Measurements from ENCODE around the gene AK5.
"Not testable (repeated sequence)": the region's sequence is repeated elsewhere in the genome, so short reads cannot be mapped to it uniquely, and the experiment has no call there.

The AK5 gene

GRCh38 chr1:77463216-77463615 is 181.4 kb downstream of the AK5 start:
- DNase-seq = no peak

GRCh38 chr1:77465139-77465538 is 183.3 kb downstream of the AK5 start:
- no peak for DNase-seq

GRCh38 chr1:77465922-77466321 is 184.1 kb downstream of the AK5 start:
- DNase-seq = no peak

GRCh38 chr1:77467021-77467595 is 185.3 kb downstream of the AK5 start:
- DNase-seq = no peak

- no peak for DNase-seq
Measured at GRCh38 chr1:77467741-77468140, 185.9 kb downstream of the AK5 start.

GRCh38 chr1:77468257-77468948 is 186.6 kb downstream of the AK5 start:
- DNase-seq = no peak

- no peak for DNase-seq
Measured at GRCh38 chr1:77468949-77469710, 187.3 kb downstream of the AK5 start.

- no peak for DNase-seq
Measured at GRCh38 chr1:77471691-77472090, 189.9 kb downstream of the AK5 start.

GRCh38 chr1:77473690-77474089 is 191.9 kb downstream of the AK5 start:
- no peak for DNase-seq

GRCh38 chr1:77475641-77476040 is 193.8 kb downstream of the AK5 start:
- no peak for DNase-seq

- no peak for DNase-seq
Measured at GRCh38 chr1:77476475-77476874, 194.7 kb downstream of the AK5 start.

GRCh38 chr1:77484334-77484733 is 202.5 kb downstream of the AK5 start:
- no peak for DNase-seq

- DNase-seq = no peak
Measured at GRCh38 chr1:77484926-77485325, 203.1 kb downstream of the AK5 start.

- no peak for DNase-seq
Measured at GRCh38 chr1:77487631-77488030, 205.8 kb downstream of the AK5 start.

- no peak for DNase-seq
Measured at GRCh38 chr1:77489910-77490309, 208.1 kb downstream of the AK5 start.

GRCh38 chr1:77494026-77494425 is 212.2 kb downstream of the AK5 start:
- no peak for DNase-seq

- no peak for DNase-seq
Measured at GRCh38 chr1:77498918-77499317, 217.1 kb downstream of the AK5 start.

GRCh38 chr1:77499466-77499865 is 217.6 kb downstream of the AK5 start:
- DNase-seq = no peak

GRCh38 chr1:77504986-77505385 is 223.2 kb downstream of the AK5 start:
- DNase-seq = no peak

GRCh38 chr1:77506771-77507170 is 225.0 kb downstream of the AK5 start:
- DNase-seq = no peak

GRCh38 chr1:77509051-77509492 is 227.3 kb downstream of the AK5 start:
- DNase-seq = no peak

GRCh38 chr1:77509898-77510297 is 228.1 kb downstream of the AK5 start:
- DNase-seq = no peak

- no peak for DNase-seq
Measured at GRCh38 chr1:77511440-77511840, 229.6 kb downstream of the AK5 start.

- not testable (repeated sequence) for DNase-seq
Measured at GRCh38 chr1:77512650-77513049, 230.8 kb downstream of the AK5 start.

Measured in NCI-H748 treated with DMSO at 0.1 percent for 48 hours (cell line).